NT2/D1 (cell line): ENCODE data around the gene SYT11.

ENCODE experiments used
- DNase-seq: peaks from one replicate; pipeline ENCODE4 v3.0.0-alpha.2; 2011; ENCODE audit warnings: low read depth, low spot score
- H3K27me3 ChIP-seq: 2 replicates; pipeline ENCODE4 v1.6.0; 2011; ENCODE audit warnings: mild to moderate bottlenecking; ENCODE audit not compliant: insufficient read length, insufficient read depth
- H3K36me3 ChIP-seq: 2 replicates; pipeline ENCODE4 v1.6.1; 2011; ENCODE audit warnings: mild to moderate bottlenecking, low read length, mixed read lengths; ENCODE audit not compliant: insufficient read depth, insufficient read length
- H3K4me1 ChIP-seq: 2 replicates; pipeline ENCODE4 v1.5.1; 2011; ENCODE audit not compliant: insufficient read depth, insufficient read length
- H3K4me3 ChIP-seq: 2 replicates; pipeline ENCODE4 v1.5.1; 2011; ENCODE audit warnings: low read depth; ENCODE audit not compliant: insufficient read length
- H3K9ac ChIP-seq: 2 replicates; pipeline ENCODE4 v1.6.0; 2011; ENCODE audit warnings: low read depth; ENCODE audit not compliant: insufficient read length
- H3K9me3 ChIP-seq: 2 replicates; pipeline ENCODE4 v1.5.1; 2011; ENCODE audit warnings: mild to moderate bottlenecking, low read length; ENCODE audit not compliant: insufficient read depth
- SUZ12 ChIP-seq: IDR thresholded peaks from 2 replicates; pipeline ENCODE4 v1.6.1; 2011; ENCODE audit not compliant: insufficient read length, insufficient read depth; ENCODE audit errors: extremely low read depth
- YY1 ChIP-seq: IDR thresholded peaks from 2 replicates; pipeline ENCODE4 v1.6.1; 2011; ENCODE audit not compliant: insufficient read length, insufficient read depth
- ZNF274 ChIP-seq: IDR thresholded peaks from 2 replicates; pipeline ENCODE4 v1.6.1; 2011; ENCODE audit warnings: mild to moderate bottlenecking, low read depth, low read length

The SYT11 gene

GRCh38 chr1:155859234-155859829 is at the start of gene SYT11:
TSS of gene SYT11 (plus strand) at chr1:155859567. CDS start at chr1:155859762, 195 bp downstream.
- H3K36me3 ChIP-seq, result peaks cover 12% of the 10 kb centered on the region
- TF ChIP-seq YY1, result no peak
- TF ChIP-seq SUZ12, result no peak
- no peak for TF ChIP-seq ZNF274
- H3K4me3 ChIP-seq, result peak within 1 kb of the TSS; percentile 52
- peak within 1 kb of the TSS; percentile 79 for H3K9ac ChIP-seq
- no peaks in the 10 kb centered on the region for H3K9me3 ChIP-seq
- peaks cover 8% of the 10 kb centered on the region for H3K4me1 ChIP-seq
- DNase-seq, result peak; percentile 98
- H3K27me3 ChIP-seq, result peaks cover 6% of the 10 kb centered on the region

GRCh38 chr1:155812878-155813277 is 46.5 kb upstream of the SYT11 start:
- H3K36me3 ChIP-seq, result peaks cover 65% of the 10 kb centered on the region
- no peaks in the 10 kb centered on the region for H3K27me3 ChIP-seq
- TF ChIP-seq SUZ12, result no peak
- no peak for TF ChIP-seq YY1
- no peak for TF ChIP-seq ZNF274
- no peaks in the 10 kb centered on the region for H3K9me3 ChIP-seq
- peaks cover 4% of the 10 kb centered on the region for H3K4me1 ChIP-seq
- no peak overlapping the region for H3K9ac ChIP-seq
- H3K4me3 ChIP-seq, result no peak overlapping the region
- DNase-seq, result no peak

- Histone ChIP-seq H3K36me3 (peaks cover 64% of the 10 kb centered on the region), H3K4me1 (peaks cover 4% of the 10 kb centered on the region), H3K4me3 (no peak overlapping the region), H3K9ac (no peak overlapping the region), H3K9me3 (no peaks in the 10 kb centered on the region), H3K27me3 (no peaks in the 10 kb centered on the region)
- TF ChIP-seq SUZ12 (no peak), ZNF274 (no peak), YY1 (no peak)
- DNase-seq, result no peak
Measured at GRCh38 chr1:155813672-155814071, 45.7 kb upstream of the SYT11 start.

- H3K9ac ChIP-seq, result no peak overlapping the region
- no peaks in the 10 kb centered on the region for H3K27me3 ChIP-seq
- no peak for TF ChIP-seq ZNF274
- TF ChIP-seq SUZ12, result no peak
- no peak for TF ChIP-seq YY1
- no peaks in the 10 kb centered on the region for H3K9me3 ChIP-seq
- no peak overlapping the region for H3K4me3 ChIP-seq
- no peak for DNase-seq
- peaks cover 72% of the 10 kb centered on the region for H3K36me3 ChIP-seq
- H3K4me1 ChIP-seq, result peaks cover 4% of the 10 kb centered on the region
Measured at GRCh38 chr1:155816351-155816750, 43.0 kb upstream of the SYT11 start.

GRCh38 chr1:155827450-155827849 is 31.9 kb upstream of the SYT11 start:
- no peak for TF ChIP-seq ZNF274
- TF ChIP-seq SUZ12, result no peak
- no peak for TF ChIP-seq YY1
- Histone ChIP-seq H3K36me3 (peaks cover 54% of the 10 kb centered on the region), H3K4me3 (no peak overlapping the region), H3K27me3 (no peaks in the 10 kb centered on the region), H3K4me1 (no peaks in the 10 kb centered on the region), H3K9me3 (no peaks in the 10 kb centered on the region), H3K9ac (no peak overlapping the region)
- no peak for DNase-seq

- H3K9me3 ChIP-seq, result peaks cover 7% of the 10 kb centered on the region; the same call in 1 of the 2 replicates
- peaks cover 31% of the 10 kb centered on the region for H3K36me3 ChIP-seq
- no peak overlapping the region for H3K9ac ChIP-seq
- H3K4me3 ChIP-seq, result no peak overlapping the region
- no peak for DNase-seq
- no peak for TF ChIP-seq SUZ12
- no peak for TF ChIP-seq ZNF274
- TF ChIP-seq YY1, result no peak
- no peaks in the 10 kb centered on the region for H3K4me1 ChIP-seq
- no peaks in the 10 kb centered on the region for H3K27me3 ChIP-seq
Measured at GRCh38 chr1:155831279-155831976, 27.9 kb upstream of the SYT11 start.

- H3K36me3 ChIP-seq, result peaks cover 27% of the 10 kb centered on the region
- H3K9ac ChIP-seq, result no peak overlapping the region
- no peak for DNase-seq
- H3K27me3 ChIP-seq, result no peaks in the 10 kb centered on the region
- TF ChIP-seq YY1 (no peak), ZNF274 (no peak), SUZ12 (no peak)
- H3K9me3 ChIP-seq, result peaks cover 7% of the 10 kb centered on the region; the same call in 1 of the 2 replicates
- no peak overlapping the region for H3K4me3 ChIP-seq
- no peaks in the 10 kb centered on the region for H3K4me1 ChIP-seq
Measured at GRCh38 chr1:155833665-155834295, 25.6 kb upstream of the SYT11 start.
